ENCODE data around the gene NTN1. TPM values are rescaled to one million over a fixed set of nuclear protein-coding genes. Genes with fewer than 3 reads are reported as not detected.

The NTN1 gene
- total RNA-seq, 1 donor from 2014 or later = under 0.01 TPM

GRCh38 chr17:9203771-9204425 is 182.6 kb downstream of the NTN1 start:
- no peaks in the 10 kb centered on the region for H3K36me3 ChIP-seq (ENCODE audit: control insufficient read depth, insufficient read depth, low read length)
- H3K27me3 ChIP-seq (ENCODE audit: control insufficient read depth, insufficient read depth, low read length) = peaks cover 4% of the 10 kb centered on the region
- no peak for DNase-seq (ENCODE audit: low read depth)
- H3K4me3 ChIP-seq (ENCODE audit: low read depth, low read length) = no peak overlapping the region
- no peak for TF ChIP-seq CTCF (IDR thresholded peaks at IDR 0.05; ENCODE audit: insufficient read depth, low read length, severe bottlenecking)
- no peak for FAIRE-seq

DNA sequence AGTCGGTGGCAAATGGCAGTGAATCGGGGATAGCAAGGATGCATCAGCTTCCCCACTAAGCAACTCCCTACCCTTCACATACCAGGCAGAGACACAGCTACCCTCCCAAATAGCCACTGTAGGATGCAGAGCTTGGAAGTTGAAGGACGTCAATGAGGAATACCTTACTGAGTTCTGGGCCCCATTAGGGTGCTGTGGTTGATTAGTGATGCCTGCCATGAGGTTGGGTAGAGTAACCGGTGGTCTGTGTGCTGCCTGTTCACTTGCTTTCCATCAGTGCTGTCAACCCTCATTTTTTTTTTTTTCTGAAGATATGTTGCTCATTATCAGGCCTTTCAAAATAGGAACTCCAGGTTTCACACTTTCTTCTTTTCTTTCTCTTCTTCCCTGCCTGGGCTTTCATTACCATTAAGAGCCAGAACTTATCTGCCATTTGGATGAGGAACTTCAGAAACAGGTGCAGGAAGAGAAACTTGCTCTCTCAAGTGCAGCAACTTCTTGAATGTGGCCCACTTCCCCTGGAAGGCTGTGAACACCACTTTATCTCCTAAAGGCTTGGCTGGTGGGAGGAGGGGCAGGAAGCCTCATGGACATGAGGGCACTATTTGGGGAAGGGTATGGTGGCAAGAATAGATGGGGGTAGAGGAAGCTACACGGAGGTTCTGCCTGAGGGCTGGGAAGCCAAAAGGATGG is 183.5 kb downstream of the NTN1 start:
- TF ChIP-seq CTCF (IDR thresholded peaks at IDR 0.05; ENCODE audit: insufficient read depth, low read length, severe bottlenecking) = no peak
- no peak for FAIRE-seq
- peaks cover 4% of the 10 kb centered on the region for H3K27me3 ChIP-seq (ENCODE audit: control insufficient read depth, insufficient read depth, low read length)
- no peak for DNase-seq (ENCODE audit: low read depth)
- no peak overlapping the region for H3K4me3 ChIP-seq (ENCODE audit: low read depth, low read length)
- H3K36me3 ChIP-seq (ENCODE audit: control insufficient read depth, insufficient read depth, low read length) = no peaks in the 10 kb centered on the region

- DNase-seq (ENCODE audit: low read depth) (no peak), FAIRE-seq (no peak)
- Histone ChIP-seq H3K27me3 (ENCODE audit: control insufficient read depth, insufficient read depth, low read length) (peaks cover 4% of the 10 kb centered on the region), H3K4me3 (ENCODE audit: low read depth, low read length) (no peak overlapping the region), H3K36me3 (ENCODE audit: control insufficient read depth, insufficient read depth, low read length) (no peaks in the 10 kb centered on the region)
- no peak for TF ChIP-seq CTCF (IDR thresholded peaks at IDR 0.05; ENCODE audit: insufficient read depth, low read length, severe bottlenecking)
These were observed 184.5 kb downstream of the NTN1 start for GRCh38 chr17:9205520-9206409.

DNA sequence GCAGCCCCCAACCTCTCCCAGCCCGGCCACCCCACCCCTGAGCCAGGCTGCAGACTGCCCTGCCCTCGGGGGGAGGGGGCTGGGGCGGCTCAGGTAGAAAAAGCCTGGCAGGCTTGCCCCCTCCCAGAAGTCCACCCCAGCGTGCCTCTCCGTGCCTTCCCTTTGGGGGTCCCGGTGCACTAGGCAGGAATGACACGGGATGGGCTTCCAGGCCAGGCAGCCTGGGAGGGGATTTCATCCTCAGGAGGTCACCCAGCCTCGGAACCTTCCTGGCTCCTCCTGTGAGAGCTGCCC is 185.0 kb downstream of the NTN1 start:
- H3K27me3 ChIP-seq (ENCODE audit: control insufficient read depth, insufficient read depth, low read length) = peaks cover 4% of the 10 kb centered on the region
- no peak for FAIRE-seq
- no peak for DNase-seq (ENCODE audit: low read depth)
- no peak overlapping the region for H3K4me3 ChIP-seq (ENCODE audit: low read depth, low read length)
- TF ChIP-seq CTCF (IDR thresholded peaks at IDR 0.05; ENCODE audit: insufficient read depth, low read length, severe bottlenecking) = no peak
- no peaks in the 10 kb centered on the region for H3K36me3 ChIP-seq (ENCODE audit: control insufficient read depth, insufficient read depth, low read length)

DNA sequence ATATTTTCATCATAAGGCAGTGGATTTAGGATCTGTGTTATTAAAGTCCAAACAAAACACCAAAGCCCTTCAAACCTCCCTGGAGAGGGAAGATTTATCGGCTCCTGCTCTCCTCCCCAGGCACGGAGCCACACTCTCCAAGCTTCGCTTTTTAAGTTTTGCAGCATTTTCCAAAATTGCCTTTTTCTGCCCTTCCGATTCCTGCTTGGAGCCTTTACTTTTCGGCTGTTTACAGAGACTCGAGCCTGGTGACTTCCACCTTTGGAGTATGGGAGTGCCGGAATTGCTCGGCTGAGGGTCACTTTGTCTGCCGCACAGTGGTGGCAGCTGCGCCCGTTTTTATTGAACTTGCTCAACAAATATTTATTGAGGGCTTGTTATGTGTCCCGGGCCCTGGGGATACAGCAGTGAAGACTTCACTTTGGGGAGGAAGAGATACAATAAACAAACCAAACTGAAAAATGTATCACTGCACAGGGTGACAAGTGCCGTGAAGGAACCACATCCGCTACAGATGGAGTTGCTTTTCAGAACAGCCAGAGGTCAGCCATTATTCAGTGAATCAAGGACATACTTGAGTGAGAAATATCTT is 185.5 kb downstream of the NTN1 start:
- FAIRE-seq (no peak), DNase-seq (ENCODE audit: low read depth) (no peak)
- no peak for TF ChIP-seq CTCF (IDR thresholded peaks at IDR 0.05; ENCODE audit: insufficient read depth, low read length, severe bottlenecking)
- Histone ChIP-seq H3K36me3 (ENCODE audit: control insufficient read depth, insufficient read depth, low read length) (no peaks in the 10 kb centered on the region), H3K27me3 (ENCODE audit: control insufficient read depth, insufficient read depth, low read length) (peaks cover 4% of the 10 kb centered on the region), H3K4me3 (ENCODE audit: low read depth, low read length) (no peak overlapping the region)

Measured in bronchial epithelial cell (primary cell).